HepG2 (cell line): ENCODE data around the gene NT5DC4. TPM values are rescaled to one million over a fixed set of nuclear protein-coding genes. Genes with fewer than 3 reads are reported as not detected.

Experiments used
- AGO2 ChIP-seq: fragments of 200-400 bp; formaldehyde crosslinking; optimal IDR thresholded peaks from 2 replicates; pipeline ENCODE3; 2017; ENCODE audit warnings: mild to moderate bottlenecking, low read depth, low read length, moderate library complexity
- HOXA3 ChIP-seq: sonication (generic); formaldehyde crosslinking; IDR thresholded peaks from 2 replicates; pipeline ENCODE4 v1.5.0; 2020; ENCODE audit warnings: missing genetic modification reagents
- KLF16 ChIP-seq, 2 experiments: sonication (generic) in 1 of 2; formaldehyde crosslinking in 1 of 2; IDR thresholded peaks; 2 replicates each; pipeline versions ENCODE4 v1.6.1 to v1.8.0; 2016 to 2023; ENCODE audit warnings: missing genetic modification reagents in 2 of 2, missing compliant biosample characterization in 1 of 2
- KMT2B ChIP-seq: IDR thresholded peaks from 2 replicates; pipeline ENCODE4 v1.6.1; 2016; ENCODE audit warnings: missing genetic modification reagents, missing compliant biosample characterization
- REXO4 ChIP-seq: sonication (generic); formaldehyde crosslinking; IDR thresholded peaks from 2 replicates; pipeline ENCODE4 v1.8.0; 2022; ENCODE audit warnings: missing genetic modification reagents, mild to moderate bottlenecking, borderline replicate concordance
- RFX5 ChIP-seq: IDR thresholded peaks from 2 replicates; pipeline ENCODE4 v1.6.1; 2011; ENCODE audit warnings: low read depth, low read length, improper control_type of control experiment
- RNF2 ChIP-seq: fragments of 450-650 bp; conservative IDR thresholded peaks from 2 replicates; pipeline ENCODE4 v1.6.1; 2016; ENCODE audit warnings: low read depth
- SOX6 ChIP-seq, 2 experiments: fragments of 450-650 bp in 1 of 2; sonication (generic) in 1 of 2; formaldehyde crosslinking in 1 of 2; IDR thresholded peaks; 2 replicates each; pipeline versions ENCODE4 v1.4.0 to v1.6.1; 2017 to 2020; ENCODE audit warnings: antibody characterized with exemption in 1 of 2, mild to moderate bottlenecking in 1 of 2, missing genetic modification reagents in 1 of 2
- TBL1XR1 ChIP-seq: fragments of 150-350 bp; IDR thresholded peaks from 2 replicates; pipeline ENCODE4 v1.6.1; 2014; ENCODE audit warnings: borderline replicate concordance, low read length; ENCODE audit not compliant: partially characterized antibody
- TEAD3 ChIP-seq: optimal IDR thresholded peaks from 2 replicates; pipeline ENCODE3; 2016; ENCODE audit warnings: borderline replicate concordance
- ZBTB46 ChIP-seq: sonication (generic); formaldehyde crosslinking; IDR thresholded peaks from 2 replicates; pipeline ENCODE4 v1.4.0; 2020; ENCODE audit warnings: mild to moderate bottlenecking, missing genetic modification reagents, borderline replicate concordance
- ZNF282 ChIP-seq: fragments of 450-650 bp; IDR thresholded peaks from 2 replicates; pipeline ENCODE4 v1.6.1; 2018; ENCODE audit not compliant: partially characterized antibody
- ZNF326 ChIP-seq: sonication (generic); formaldehyde crosslinking; IDR thresholded peaks from 2 replicates; pipeline ENCODE4 v1.4.0; 2020; ENCODE audit warnings: missing genetic modification reagents, borderline replicate concordance
- ZNF550 ChIP-seq: sonication (generic); formaldehyde crosslinking; IDR thresholded peaks from 2 replicates; pipeline ENCODE4 v1.4.0; 2020; ENCODE audit warnings: mild to moderate bottlenecking, missing genetic modification reagents, borderline replicate concordance
- ZNF552 ChIP-seq: sonication (generic); formaldehyde crosslinking; IDR thresholded peaks from 2 replicates; pipeline ENCODE4 v1.9.0; 2022; ENCODE audit warnings: missing genetic modification reagents, mild to moderate bottlenecking, borderline replicate concordance
- polyA plus RNA-seq, 8 experiments: library from polyadenylated mRNA; depleted of rRNA in 3 of 8; stranded (reverse) in 7 of 8; unstranded in 1 of 8; fragments of >200 nt; fragmentation: Illumina TruSeq in 4 of 8; extraction: Trizol in 4 of 8; gene quantifications; 2 replicates each; pipeline versions ENCODE4 v1.2.1 to v1.2.3, GENCODE V29; 2011 to 2016; ENCODE audit warnings: low read depth in 4 of 8, missing spikeins in 1 of 8, mixed read lengths in 1 of 8; ENCODE audit not compliant: insufficient read depth in 1 of 8
- total RNA-seq, 5 experiments: library from RNA; depleted of rRNA; stranded (reverse); fragments of >200 nt; fragmentation: Illumina TruSeq; extraction: Trizol; gene quantifications; 2 replicates each; pipeline ENCODE4 v1.2.3, GENCODE V29; 2016; ENCODE audit warnings: low read depth in 1 of 5
- TF ChIP-seq, protein P1 (sequence below): IDR thresholded peaks from 2 replicates; pipeline ENCODE4 v1.6.1; 2016; ENCODE audit warnings: mild to moderate bottlenecking
- TF ChIP-seq, protein P2 (sequence below): sonication (generic); formaldehyde crosslinking; IDR thresholded peaks from 2 replicates; pipeline ENCODE4 v1.8.0; 2022; ENCODE audit warnings: mild to moderate bottlenecking, missing genetic modification reagents, moderate library complexity
- TF ChIP-seq, protein P3 (sequence below): IDR thresholded peaks from 2 replicates; pipeline ENCODE4 v1.6.1; 2016; ENCODE audit warnings: low read depth

Gene NT5DC4
- total and polyA plus RNA-seq, 2 of the 13 experiments (the other 11 are each of a cell fraction or from before 2014, with no cell fraction given): 0.04 to 4.2 TPM

DNA sequence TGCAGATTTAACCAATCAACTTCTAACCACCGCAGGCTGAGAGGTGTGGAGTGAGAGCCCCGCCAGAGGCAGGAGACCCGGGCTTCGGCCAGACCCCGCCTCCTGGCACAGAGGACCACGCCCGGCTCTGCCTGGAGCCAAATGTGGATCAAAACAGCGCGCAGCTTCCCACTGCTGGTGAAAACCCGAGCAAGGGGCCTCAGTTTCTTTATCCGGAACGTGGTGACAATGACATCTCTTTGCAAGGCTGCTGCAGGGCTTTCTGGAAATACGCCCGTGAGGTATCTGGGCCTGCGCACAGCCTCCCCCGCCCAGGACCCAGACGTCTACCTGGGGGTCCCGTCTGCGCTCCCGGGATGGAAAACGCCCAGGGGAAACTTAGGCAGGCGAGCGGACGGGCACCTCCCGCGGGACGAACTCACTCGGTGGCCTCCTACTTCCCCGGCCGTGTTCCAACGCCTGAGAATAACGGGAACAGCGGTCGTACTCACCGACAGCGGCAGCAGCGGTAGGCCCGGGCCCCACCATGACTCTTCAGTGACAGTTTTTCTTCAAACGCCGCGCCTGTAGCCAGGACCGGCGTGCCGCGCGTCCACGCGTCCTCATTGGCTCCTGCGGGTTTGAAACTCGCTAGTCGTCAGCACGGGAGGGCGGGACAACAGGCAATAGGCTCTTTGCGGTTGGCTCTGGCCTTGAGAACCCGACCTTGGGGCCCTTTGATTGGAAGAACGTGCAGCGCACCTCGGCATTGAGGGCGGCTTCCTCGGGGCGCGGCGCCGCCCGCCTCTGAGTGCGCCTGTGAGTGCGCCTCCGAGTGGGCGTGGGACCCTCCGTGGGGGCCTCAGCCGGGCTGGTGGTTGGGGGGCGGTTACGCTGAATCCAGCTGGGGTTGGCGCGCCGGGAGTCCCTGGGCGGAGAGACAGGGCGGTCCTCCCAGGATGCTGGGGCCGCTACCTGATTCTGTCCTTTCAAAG lies 43.5 kb downstream of the NT5DC4 start, which contains the start of gene CKAP2L (continued):
- peak; percentile 55 for TF ChIP-seq AGO2
- no peak for TF ChIP-seq ZNF550 (CRISPR knock-in tag)
- TF ChIP-seq RFX5: peak; percentile 67; the same call in 1 of the 2 replicates
- TF ChIP-seq TEAD3 (CRISPR knock-in tag): no peak
- no peak for TF ChIP-seq ZBTB46
- TF ChIP-seq KLF16 (CRISPR knock-in tag; IDR thresholded peaks at IDR 0.05): peak in 1 of 2 experiments; percentile 96; a peak in 2 of 4 replicates
- TF ChIP-seq ZNF326 (CRISPR knock-in tag): no peak
- TF ChIP-seq RNF2: no peak
- TF ChIP-seq, protein P1, sequence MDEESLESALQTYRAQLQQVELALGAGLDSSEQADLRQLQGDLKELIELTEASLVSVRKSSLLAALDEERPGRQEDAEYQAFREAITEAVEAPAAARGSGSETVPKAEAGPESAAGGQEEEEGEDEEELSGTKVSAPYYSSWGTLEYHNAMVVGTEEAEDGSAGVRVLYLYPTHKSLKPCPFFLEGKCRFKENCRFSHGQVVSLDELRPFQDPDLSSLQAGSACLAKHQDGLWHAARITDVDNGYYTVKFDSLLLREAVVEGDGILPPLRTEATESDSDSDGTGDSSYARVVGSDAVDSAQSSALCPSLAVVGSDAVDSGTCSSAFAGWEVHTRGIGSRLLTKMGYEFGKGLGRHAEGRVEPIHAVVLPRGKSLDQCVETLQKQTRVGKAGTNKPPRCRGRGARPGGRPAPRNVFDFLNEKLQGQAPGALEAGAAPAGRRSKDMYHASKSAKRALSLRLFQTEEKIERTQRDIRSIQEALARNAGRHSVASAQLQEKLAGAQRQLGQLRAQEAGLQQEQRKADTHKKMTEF (CRISPR knock-in tag): peak; percentile 66; the same call in 1 of the 2 replicates
- TF ChIP-seq, protein P2, sequence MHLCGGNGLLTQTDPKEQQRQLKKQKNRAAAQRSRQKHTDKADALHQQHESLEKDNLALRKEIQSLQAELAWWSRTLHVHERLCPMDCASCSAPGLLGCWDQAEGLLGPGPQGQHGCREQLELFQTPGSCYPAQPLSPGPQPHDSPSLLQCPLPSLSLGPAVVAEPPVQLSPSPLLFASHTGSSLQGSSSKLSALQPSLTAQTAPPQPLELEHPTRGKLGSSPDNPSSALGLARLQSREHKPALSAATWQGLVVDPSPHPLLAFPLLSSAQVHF (CRISPR knock-in tag): peak; percentile 98
- TF ChIP-seq, protein P3, sequence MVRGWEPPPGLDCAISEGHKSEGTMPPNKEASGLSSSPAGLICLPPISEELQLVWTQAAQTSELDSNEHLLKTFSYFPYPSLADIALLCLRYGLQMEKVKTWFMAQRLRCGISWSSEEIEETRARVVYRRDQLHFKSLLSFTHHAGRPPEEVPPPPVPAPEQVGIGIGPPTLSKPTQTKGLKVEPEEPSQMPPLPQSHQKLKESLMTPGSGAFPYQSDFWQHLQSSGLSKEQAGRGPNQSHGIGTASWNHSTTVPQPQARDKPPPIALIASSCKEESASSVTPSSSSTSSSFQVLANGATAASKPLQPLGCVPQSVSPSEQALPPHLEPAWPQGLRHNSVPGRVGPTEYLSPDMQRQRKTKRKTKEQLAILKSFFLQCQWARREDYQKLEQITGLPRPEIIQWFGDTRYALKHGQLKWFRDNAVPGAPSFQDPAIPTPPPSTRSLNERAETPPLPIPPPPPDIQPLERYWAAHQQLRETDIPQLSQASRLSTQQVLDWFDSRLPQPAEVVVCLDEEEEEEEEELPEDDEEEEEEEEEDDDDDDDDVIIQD (CRISPR knock-in tag): peak; percentile 89
- peak; percentile 13; the same call in 1 of the 2 replicates for TF ChIP-seq ZNF552 (CRISPR knock-in tag)
- TF ChIP-seq ZNF282: no peak
- TF ChIP-seq HOXA3 (CRISPR knock-in tag): peak; percentile 91
- TF ChIP-seq TBL1XR1: no peak
- TF ChIP-seq SOX6 (IDR thresholded peaks at IDR 0.05): no peak
- TF ChIP-seq SOX6 (CRISPR knock-in tag; IDR thresholded peaks at IDR 0.05): peak; percentile 61
- peak; percentile 89 for TF ChIP-seq KMT2B (CRISPR knock-in tag)
- TF ChIP-seq REXO4: peak; percentile 97
